Activated CD4-positive, alpha-beta T cell treated with anti-CD3 and anti-CD28 coated beads, Interleukin-2, amount 10 ng/mL, durations not matched to agents 7 days and 5 days (primary cell): ENCODE measurements around the gene ARID1B. TPM values are rescaled to one million over a fixed set of nuclear protein-coding genes. Genes with fewer than 3 reads are reported as not detected.

Experiments used
- CTCF ChIA-PET: fragments of 350-600 bp; sonication (Branson Sonifier 250); formaldehyde crosslinking; loops from one replicate; lab custom pipeline; 2021; ENCODE audit warnings: antibody characterized with exemption; lab: Charles Lee
- POLR2A ChIA-PET: fragments of 350-600 bp; sonication (Branson Sonifier 250); formaldehyde crosslinking; loops from one replicate; lab custom pipeline; 2021; ENCODE audit warnings: antibody characterized with exemption; lab: Charles Lee
- DNase-seq: peaks from one replicate; pipeline ENCODE4 v3.0.0-alpha.2; 2020
- H3K27ac Mint-ChIP-seq: one replicate; pipeline ENCODE4 v1.8.0; 2021; ENCODE audit warnings: mild to moderate bottlenecking, moderate library complexity, mixed read lengths
- H3K27me3 Mint-ChIP-seq: one replicate; pipeline ENCODE4 v1.8.0; 2021; ENCODE audit warnings: mixed read lengths
- H3K36me3 Mint-ChIP-seq: one replicate; pipeline ENCODE4 v1.8.0; 2021; ENCODE audit warnings: low read depth, mixed read lengths
- H3K4me1 Mint-ChIP-seq: one replicate; pipeline ENCODE4 v1.8.0; 2021; ENCODE audit warnings: mixed read lengths
- H3K4me3 Mint-ChIP-seq: one replicate; pipeline ENCODE4 v1.8.0; 2021; ENCODE audit warnings: mild to moderate bottlenecking, moderate library complexity, mixed read lengths
- H3K9me3 Mint-ChIP-seq: one replicate; pipeline ENCODE4 v1.8.0; 2021; ENCODE audit warnings: mixed read lengths
- total RNA-seq, 2 experiments: library from RNA; stranded (reverse); gene quantifications; one replicate each; pipeline ENCODE4 v1.2.3, GENCODE V29; 2021

Gene ARID1B
- total RNA-seq, 2 experiments from 2014 or later, result 76.8 to 89.6 TPM

- H3K4me3 Mint-ChIP-seq, result no peak overlapping the region
- peaks cover 2% of the 10 kb centered on the region for H3K36me3 Mint-ChIP-seq
- CTCF ChIA-PET, result no interaction called here
- no peaks in the 10 kb centered on the region for H3K9me3 Mint-ChIP-seq
- POLR2A ChIA-PET, result no interaction called here
- DNase-seq, result no peak
- H3K4me1 Mint-ChIP-seq, result no peaks in the 10 kb centered on the region
- H3K27me3 Mint-ChIP-seq, result no peaks in the 10 kb centered on the region
- no peak overlapping the region for H3K27ac Mint-ChIP-seq
These were observed 384.7 kb downstream of the ARID1B start for GRCh38 chr6:157161912-157162311.

GRCh38 chr6:157162766-157163433 is 385.7 kb downstream of the ARID1B start:
- Mint-ChIP-seq H3K4me1 (no peaks in the 10 kb centered on the region), H3K27me3 (no peaks in the 10 kb centered on the region), H3K4me3 (no peak overlapping the region), H3K36me3 (peaks cover 2% of the 10 kb centered on the region), H3K9me3 (no peaks in the 10 kb centered on the region), H3K27ac (no peak overlapping the region)
- POLR2A ChIA-PET, result no interaction called here
- DNase-seq, result no peak
- CTCF ChIA-PET, result interaction anchor here (0.6 kb wide), 1 partner anchor 9 kb away, joined by 3 read pairs; no protein-coding TSS in a partner anchor

- H3K9me3 Mint-ChIP-seq, result no peaks in the 10 kb centered on the region
- no peak for DNase-seq
- POLR2A ChIA-PET, result no interaction called here
- H3K36me3 Mint-ChIP-seq, result peaks cover 2% of the 10 kb centered on the region
- CTCF ChIA-PET, result no interaction called here
- no peaks in the 10 kb centered on the region for H3K4me1 Mint-ChIP-seq
- H3K27ac Mint-ChIP-seq, result no peak overlapping the region
- no peak overlapping the region for H3K4me3 Mint-ChIP-seq
- no peaks in the 10 kb centered on the region for H3K27me3 Mint-ChIP-seq
These were observed 386.4 kb downstream of the ARID1B start for GRCh38 chr6:157163434-157164159.

GRCh38 chr6:157164972-157165371 is 387.8 kb downstream of the ARID1B start:
- ChIA-PET POLR2A (no interaction called here), CTCF (interaction anchor here (0.5 to 1.3 kb wide), 3 partner anchors 14 to 461 kb away, joined by 3 to 4 read pairs (median 3); no protein-coding TSS in a partner anchor)
- Mint-ChIP-seq H3K27ac (no peak overlapping the region), H3K9me3 (no peaks in the 10 kb centered on the region), H3K36me3 (peaks cover 2% of the 10 kb centered on the region), H3K4me3 (no peak overlapping the region), H3K4me1 (no peaks in the 10 kb centered on the region), H3K27me3 (no peaks in the 10 kb centered on the region)
- no peak for DNase-seq

GRCh38 chr6:157166784-157167183 is 389.6 kb downstream of the ARID1B start:
- POLR2A ChIA-PET, result no interaction called here
- Mint-ChIP-seq H3K9me3 (no peaks in the 10 kb centered on the region), H3K27me3 (no peaks in the 10 kb centered on the region), H3K4me3 (no peak overlapping the region), H3K27ac (no peak overlapping the region), H3K36me3 (peaks cover 2% of the 10 kb centered on the region), H3K4me1 (no peaks in the 10 kb centered on the region)
- no peak for DNase-seq
- CTCF ChIA-PET, result interaction anchor here (0.7 kb wide), 1 partner anchor 15 kb away, joined by 3 read pairs; no protein-coding TSS in a partner anchor

- no peak overlapping the region for H3K27ac Mint-ChIP-seq
- CTCF ChIA-PET, result interaction anchor here (0.9 kb wide), 1 partner anchor 17 kb away, joined by 4 read pairs; no protein-coding TSS in a partner anchor
- no peak for DNase-seq
- POLR2A ChIA-PET, result no interaction called here
- H3K27me3 Mint-ChIP-seq, result no peaks in the 10 kb centered on the region
- H3K9me3 Mint-ChIP-seq, result no peaks in the 10 kb centered on the region
- H3K4me3 Mint-ChIP-seq, result no peak overlapping the region
- no peaks in the 10 kb centered on the region for H3K4me1 Mint-ChIP-seq
- H3K36me3 Mint-ChIP-seq, result peaks cover 2% of the 10 kb centered on the region
These were observed 390.7 kb downstream of the ARID1B start for GRCh38 chr6:157167837-157168236.

- POLR2A ChIA-PET, result no interaction called here
- no peak for DNase-seq
- Mint-ChIP-seq H3K27ac (no peak overlapping the region), H3K36me3 (peaks cover 2% of the 10 kb centered on the region), H3K9me3 (no peaks in the 10 kb centered on the region), H3K4me1 (no peaks in the 10 kb centered on the region), H3K27me3 (no peaks in the 10 kb centered on the region), H3K4me3 (no peak overlapping the region)
- CTCF ChIA-PET, result interaction anchor here (0.9 kb wide), 1 partner anchor 16 kb away, joined by 4 read pairs; no protein-coding TSS in a partner anchor
These were observed 391.3 kb downstream of the ARID1B start for GRCh38 chr6:157168471-157168870.

- ChIA-PET POLR2A (no interaction called here), CTCF (interaction anchor here (0.7 to 0.9 kb wide), 2 partner anchors 9 to 135 kb away, joined by 3 to 4 read pairs; no protein-coding TSS in a partner anchor)
- H3K4me3 Mint-ChIP-seq, result no peak overlapping the region
- no peak for DNase-seq
- peaks cover 5% of the 10 kb centered on the region for H3K36me3 Mint-ChIP-seq
- H3K27me3 Mint-ChIP-seq, result no peaks in the 10 kb centered on the region
- no peaks in the 10 kb centered on the region for H3K9me3 Mint-ChIP-seq
- no peaks in the 10 kb centered on the region for H3K4me1 Mint-ChIP-seq
- H3K27ac Mint-ChIP-seq, result no peak overlapping the region
These were observed 392.0 kb downstream of the ARID1B start for GRCh38 chr6:157169226-157169625.

GRCh38 chr6:157169656-157170055 is 392.5 kb downstream of the ARID1B start:
- H3K9me3 Mint-ChIP-seq, result no peaks in the 10 kb centered on the region
- no peaks in the 10 kb centered on the region for H3K4me1 Mint-ChIP-seq
- H3K27ac Mint-ChIP-seq, result no peak overlapping the region

GRCh38 chr6:157170535-157170934 is 393.4 kb downstream of the ARID1B start:
- CTCF ChIA-PET, result no interaction called here

More at GRCh38 chr6:157169656-157170055, 392.5 kb downstream of the ARID1B start:
- no peak overlapping the region for H3K4me3 Mint-ChIP-seq
- ChIA-PET POLR2A (no interaction called here), CTCF (interaction anchor here (0.7 to 0.9 kb wide), 2 partner anchors 10 to 135 kb away, joined by 3 to 4 read pairs; no protein-coding TSS in a partner anchor)
- no peaks in the 10 kb centered on the region for H3K27me3 Mint-ChIP-seq
- peaks cover 6% of the 10 kb centered on the region for H3K36me3 Mint-ChIP-seq
- no peak for DNase-seq

GRCh38 chr6:157171801-157172200 is 394.6 kb downstream of the ARID1B start:
- Mint-ChIP-seq H3K4me3 (no peak overlapping the region), H3K36me3 (peaks cover 6% of the 10 kb centered on the region)
- CTCF ChIA-PET, result interaction anchor here (1.0 kb wide), 1 partner anchor 9 kb away, joined by 3 read pairs; no protein-coding TSS in a partner anchor

More at GRCh38 chr6:157170535-157170934, 393.4 kb downstream of the ARID1B start:
- Mint-ChIP-seq H3K4me1 (no peaks in the 10 kb centered on the region), H3K27ac (no peak overlapping the region), H3K27me3 (no peaks in the 10 kb centered on the region), H3K4me3 (no peak overlapping the region), H3K36me3 (peaks cover 6% of the 10 kb centered on the region), H3K9me3 (no peaks in the 10 kb centered on the region)
- no peak for DNase-seq
- POLR2A ChIA-PET, result no interaction called here

GRCh38 chr6:157172231-157172701 is 395.1 kb downstream of the ARID1B start:
- Mint-ChIP-seq H3K4me1 (no peaks in the 10 kb centered on the region), H3K27ac (no peak overlapping the region), H3K36me3 (peaks cover 5% of the 10 kb centered on the region), H3K4me3 (no peak overlapping the region), H3K9me3 (no peaks in the 10 kb centered on the region), H3K27me3 (no peaks in the 10 kb centered on the region)
- CTCF ChIA-PET, result interaction anchor here (1.0 kb wide), 1 partner anchor 10 kb away, joined by 3 read pairs; no protein-coding TSS in a partner anchor
- POLR2A ChIA-PET, result no interaction called here
- no peak for DNase-seq

More at GRCh38 chr6:157171801-157172200, 394.6 kb downstream of the ARID1B start:
- Mint-ChIP-seq H3K27me3 (no peaks in the 10 kb centered on the region), H3K27ac (no peak overlapping the region), H3K9me3 (no peaks in the 10 kb centered on the region), H3K4me1 (no peaks in the 10 kb centered on the region)
- POLR2A ChIA-PET, result no interaction called here
- no peak for DNase-seq
